HEK293T (cell line): ENCODE data around the gene AP4B1.
A peak's percentile ranks its signal among the peaks of the same experiment; 100 is the strongest.

Experiments
- CTCF ChIA-PET: fragments of 350-600 bp; formaldehyde crosslinking; extraction: SDS; loops from one replicate; lab custom pipeline; 2021; ENCODE audit warnings: antibody characterized with exemption, inconsistent platforms; lab: Yijun Ruan, JAX
- POLR2A ChIA-PET: fragments of 350-600 bp; formaldehyde crosslinking; extraction: SDS; loops from one replicate; lab custom pipeline; 2020; ENCODE audit warnings: antibody characterized with exemption, inconsistent platforms; lab: Yijun Ruan, JAX
- DNase-seq: peaks from one replicate; pipeline ENCODE4 v3.0.0; 2012; ENCODE audit warnings: mixed read lengths; ENCODE audit errors: extremely low spot score
- ARNT ChIP-seq: fragments of 450-650 bp; IDR thresholded peaks from 2 replicates; pipeline ENCODE4 v1.6.1; 2017; ENCODE audit warnings: mild to moderate bottlenecking
- BHLHE40 ChIP-seq: fragments of 450-650 bp; IDR thresholded peaks from 2 replicates; pipeline ENCODE4 v1.6.1; 2016; ENCODE audit warnings: mild to moderate bottlenecking, moderate library complexity, borderline replicate concordance
- CTBP1 ChIP-seq: fragments of 450-650 bp; IDR thresholded peaks from 2 replicates; pipeline ENCODE4 v1.6.1; 2016; ENCODE audit warnings: borderline replicate concordance
- ELF4 ChIP-seq: fragments of 450-650 bp; IDR thresholded peaks from 2 replicates; pipeline ENCODE4 v1.6.1; 2017; ENCODE audit warnings: antibody characterized with exemption
- FOXA1 ChIP-seq: fragments of 450-650 bp; IDR thresholded peaks from 2 replicates; pipeline ENCODE4 v1.6.1; 2016; ENCODE audit warnings: mild to moderate bottlenecking
- FOXK2 ChIP-seq: fragments of 450-650 bp; IDR thresholded peaks from 2 replicates; pipeline ENCODE4 v1.6.1; 2016; ENCODE audit warnings: mild to moderate bottlenecking
- FOXM1 ChIP-seq: fragments of 450-650 bp; IDR thresholded peaks from 2 replicates; pipeline ENCODE4 v1.6.1; 2017; ENCODE audit warnings: mild to moderate bottlenecking, borderline replicate concordance
- HDGF ChIP-seq: fragments of 450-650 bp; IDR thresholded peaks from 2 replicates; pipeline ENCODE4 v1.6.1; 2017; ENCODE audit warnings: antibody characterized with exemption, borderline replicate concordance
- L3MBTL2 ChIP-seq: fragments of 450-650 bp; conservative IDR thresholded peaks from 2 replicates; pipeline ENCODE4 v1.6.1; 2016; ENCODE audit warnings: mild to moderate bottlenecking
- LEF1 ChIP-seq: fragments of 450-650 bp; IDR thresholded peaks from 2 replicates; pipeline ENCODE4 v1.6.1; 2017; ENCODE audit warnings: mild to moderate bottlenecking, borderline replicate concordance
- NFRKB ChIP-seq: fragments of 450-650 bp; IDR thresholded peaks from 2 replicates; pipeline ENCODE4 v1.6.1; 2016; ENCODE audit warnings: mild to moderate bottlenecking, moderate library complexity
- PKNOX1 ChIP-seq: fragments of 450-650 bp; IDR thresholded peaks from 2 replicates; pipeline ENCODE4 v1.6.1; 2016
- SP1 ChIP-seq: fragments of 450-650 bp; IDR thresholded peaks from 2 replicates; pipeline ENCODE4 v1.6.1; 2017
- SUZ12 ChIP-seq: fragments of 450-650 bp; IDR thresholded peaks from 2 replicates; pipeline ENCODE4 v1.6.1; 2016; ENCODE audit warnings: mild to moderate bottlenecking
- TARDBP ChIP-seq: fragments of 450-650 bp; IDR thresholded peaks from 2 replicates; pipeline ENCODE4 v1.6.1; 2016
- ZNF384 ChIP-seq: fragments of 450-650 bp; IDR thresholded peaks from 2 replicates; pipeline ENCODE4 v1.6.1; 2016

The AP4B1 gene

DNA sequence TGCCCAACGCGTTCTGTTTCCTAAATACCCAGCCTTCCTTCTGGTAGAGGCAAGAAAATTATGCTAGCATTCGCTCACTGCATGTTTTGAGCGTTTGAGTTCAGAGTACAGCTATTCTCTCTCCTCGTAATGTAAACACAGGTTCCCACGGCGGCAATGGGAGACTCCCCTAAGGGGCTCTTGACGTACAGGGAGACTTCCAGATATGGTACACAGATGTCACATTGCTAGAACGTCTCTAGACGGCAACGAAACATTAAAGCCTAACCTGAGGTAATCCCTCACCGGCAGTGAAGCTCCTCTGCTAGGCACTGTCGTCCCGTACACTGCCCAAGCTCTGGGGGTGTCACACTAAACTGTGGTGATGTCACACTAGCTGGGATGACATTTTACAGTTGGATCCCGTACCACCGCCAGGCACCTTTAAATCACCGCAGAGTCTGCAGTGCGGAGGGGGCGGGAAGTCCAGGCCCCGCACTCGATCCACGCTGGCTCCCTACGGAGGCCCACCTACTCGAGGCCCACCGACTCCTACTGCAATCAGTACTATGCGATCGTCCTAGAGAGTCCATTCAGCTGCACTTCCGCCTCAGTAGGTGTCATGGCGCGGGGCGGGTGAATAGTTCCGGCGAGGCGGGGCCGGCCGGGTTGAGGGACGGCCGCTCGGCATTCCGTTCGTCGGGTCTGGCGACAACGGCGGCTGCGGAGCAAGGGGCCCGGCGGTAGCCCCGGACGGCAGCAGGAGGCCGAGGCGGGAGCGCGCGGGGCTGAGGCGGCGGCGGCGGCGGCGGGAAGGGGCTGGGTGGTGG lies 24.5 kb upstream of the AP4B1 start, which contains the start of gene HIPK1:
Gene HIPK1 (plus strand): TSS at position 384 of the 809 bp plus-strand sequence.
- ChIA-PET CTCF (interaction anchor here (0.7 to 2.2 kb wide), 4 partner anchors 8 to 42 kb away, joined by 3 to 6 read pairs (median 4); partner anchors contain the start of genes AP4B1 and DCLRE1B), POLR2A (interaction anchor here (0.6 to 5.1 kb wide), 18 partner anchors 9 to 652 kb away, joined by 3 to 116 read pairs (median 6); partner anchors contain the start of genes AP4B1, DCLRE1B, PHTF1 and RSBN1)
- TF ChIP-seq ELF4: peak; percentile 100
- TF ChIP-seq LEF1: 0 out of 2 replicates have a peak, but pooled peaks have one; percentile 5
- TF ChIP-seq FOXM1: peak; percentile 80
- no peak for TF ChIP-seq ZNF384
- TF ChIP-seq L3MBTL2: peak; percentile 50
- no peak for TF ChIP-seq FOXK2
- no peak for TF ChIP-seq SUZ12
- no peak for TF ChIP-seq ARNT
- peak; percentile 82 for TF ChIP-seq PKNOX1
- peak; percentile 96 for DNase-seq

DNA sequence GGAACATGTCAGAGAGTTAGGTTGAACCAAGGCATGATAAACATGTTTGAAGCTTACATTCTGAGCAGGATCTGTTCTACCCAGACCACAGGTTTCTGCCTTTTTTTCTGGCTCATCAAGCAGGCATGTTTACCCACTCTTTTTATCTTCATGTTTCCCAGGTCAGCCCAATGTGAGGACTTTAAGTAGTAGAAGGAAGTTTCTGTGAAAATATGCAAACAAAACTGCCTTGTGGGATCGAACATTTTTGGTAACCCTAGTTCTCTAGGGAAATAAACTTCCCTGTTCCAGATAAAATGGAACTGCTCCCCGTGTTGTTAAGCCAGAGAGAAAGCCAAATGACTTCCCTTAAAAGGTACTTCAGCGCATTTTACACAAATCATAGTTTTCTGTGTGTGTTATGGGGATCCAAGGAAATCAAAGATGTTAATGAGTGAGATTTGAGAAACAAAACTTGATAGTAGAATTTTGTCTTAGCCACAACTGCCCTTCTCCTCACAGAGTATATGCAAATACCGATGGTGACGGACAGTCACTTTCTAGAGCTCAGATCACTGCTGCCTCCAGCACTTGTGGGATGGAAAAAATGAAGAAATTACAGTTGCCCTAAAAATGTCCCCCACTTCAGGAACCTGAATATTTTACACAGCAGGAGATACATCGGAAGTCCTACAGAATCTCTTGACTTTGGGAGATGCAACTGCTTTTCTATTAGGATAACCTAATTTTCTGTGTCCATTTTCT lies 23.8 kb upstream of the AP4B1 start:
- ChIA-PET CTCF (interaction anchor here (1.1 to 1.5 kb wide), 2 partner anchors 8 to 24 kb away, joined by 3 to 4 read pairs; partner anchors contain the start of genes AP4B1 and DCLRE1B), POLR2A (interaction anchor here (0.8 to 5.1 kb wide), 15 partner anchors 8 to 169 kb away, joined by 3 to 116 read pairs (median 9); partner anchors contain the start of genes AP4B1, DCLRE1B, PHTF1 and RSBN1)
- no peak for DNase-seq
- TF ChIP-seq SUZ12: no peak
- peak; percentile 52 for TF ChIP-seq PKNOX1

GRCh38 chr1:113924473-113924872 lies 19.9 kb upstream of the AP4B1 start:
- CTCF ChIA-PET: interaction anchor here (0.6 to 0.7 kb wide), 2 partner anchors 9 to 54 kb away, joined by 3 read pairs; no protein-coding TSS in a partner anchor

DNA sequence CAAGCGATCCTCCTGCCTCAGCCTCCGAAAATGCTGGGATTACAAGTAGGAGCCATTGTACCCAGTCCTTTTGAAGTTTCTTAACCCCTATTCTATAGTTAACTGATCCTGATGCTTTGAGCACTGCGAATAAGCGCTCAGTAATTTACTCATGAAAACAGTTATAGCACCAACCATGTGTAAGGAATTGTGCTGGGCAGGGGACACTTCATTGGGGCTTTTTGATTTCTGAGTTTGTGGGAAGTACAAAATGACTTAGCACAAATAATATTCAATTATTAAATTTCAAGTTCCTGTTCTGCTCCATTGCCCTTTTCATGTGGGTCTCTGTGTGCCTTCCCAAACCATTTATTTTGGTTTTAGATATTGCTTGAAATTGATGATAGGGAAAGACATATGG lies 18.4 kb upstream of the AP4B1 start:
- no peak for TF ChIP-seq FOXM1
- no peak for TF ChIP-seq TARDBP
- TF ChIP-seq FOXK2: no peak
- TF ChIP-seq CTBP1: no peak
- no peak for TF ChIP-seq HDGF
- TF ChIP-seq LEF1: no peak
- TF ChIP-seq ZNF384: no peak
- TF ChIP-seq SUZ12: no peak
- no peak for TF ChIP-seq FOXA1
- TF ChIP-seq ELF4: no peak
- no peak for TF ChIP-seq PKNOX1
- TF ChIP-seq L3MBTL2: no peak
- no peak for TF ChIP-seq SP1
- TF ChIP-seq ARNT: no peak
- no peak for TF ChIP-seq BHLHE40
- no peak for TF ChIP-seq NFRKB
- DNase-seq: no peak
- POLR2A ChIA-PET: no interaction called here
- CTCF ChIA-PET: no interaction called here

More at GRCh38 chr1:113924473-113924872, 19.9 kb upstream of the AP4B1 start:
- no peak for DNase-seq
- POLR2A ChIA-PET: interaction anchor here (1.1 to 1.7 kb wide), 2 partner anchors 13 to 18 kb away, joined by 3 read pairs; no protein-coding TSS in a partner anchor
- TF ChIP-seq ELF4: no peak
- no peak for TF ChIP-seq CTBP1
- TF ChIP-seq FOXM1: no peak
- no peak for TF ChIP-seq PKNOX1
- TF ChIP-seq L3MBTL2: no peak
- no peak for TF ChIP-seq NFRKB

DNA sequence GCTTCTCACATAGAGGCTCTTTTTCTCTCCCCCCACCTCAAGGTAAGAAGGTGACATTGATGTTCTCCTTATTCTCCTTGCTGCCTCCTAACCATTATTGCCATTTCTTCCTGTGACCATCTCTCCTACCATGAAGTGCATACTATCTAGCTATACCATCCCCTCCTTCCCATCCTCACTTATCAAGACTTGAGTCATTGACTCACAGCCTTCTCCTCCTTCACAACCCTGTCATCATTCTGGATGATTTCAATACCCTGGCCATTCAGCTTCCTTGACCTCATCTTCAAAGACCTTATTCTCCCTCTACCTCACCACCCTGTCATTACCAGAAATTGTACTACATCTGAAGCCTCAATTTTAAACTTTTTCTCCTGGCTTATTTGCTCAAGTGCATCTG lies 13.6 kb upstream of the AP4B1 start:
- CTCF ChIA-PET: no interaction called here
- POLR2A ChIA-PET: interaction anchor here (1.3 to 2.7 kb wide), 2 partner anchors 11 to 14 kb away, joined by 3 to 15 read pairs; partner anchors contain the start of genes AP4B1, DCLRE1B and HIPK1
- TF ChIP-seq ZNF384 (no peak), FOXM1 (no peak), ELF4 (no peak), ARNT (no peak), SUZ12 (no peak)
- DNase-seq: no peak
